ENCODE data around the gene CDK19.
"Not testable (repeated sequence)": the region's sequence is repeated elsewhere in the genome, so short reads cannot be mapped to it uniquely, and the experiment has no call there.

CDK19 gene

GRCh38 chr6:110756817-110757216 is 58.5 kb downstream of the CDK19 start:
- H3K4me3 Mint-ChIP-seq, result no peak overlapping the region
- DNase-seq (no peak), ATAC-seq (no peak)
- H3K4me1 Mint-ChIP-seq, result peaks cover 2% of the 10 kb centered on the region
- H3K27ac Mint-ChIP-seq, result no peak overlapping the region
- H3K9me3 Mint-ChIP-seq, result no peaks in the 10 kb centered on the region
- H3K36me3 Mint-ChIP-seq (ENCODE audit: low read depth), result no peaks in the 10 kb centered on the region
- no peaks in the 10 kb centered on the region for H3K27me3 Mint-ChIP-seq

GRCh38 chr6:110755411-110755834 is 59.8 kb downstream of the CDK19 start:
- Mint-ChIP-seq H3K36me3 (ENCODE audit: low read depth) (no peaks in the 10 kb centered on the region), H3K9me3 (no peaks in the 10 kb centered on the region), H3K27ac (no peak overlapping the region), H3K4me1 (peaks cover 3% of the 10 kb centered on the region), H3K4me3 (no peak overlapping the region), H3K27me3 (no peaks in the 10 kb centered on the region)
- ATAC-seq, result no peak
- no peak for DNase-seq

GRCh38 chr6:110753936-110754668 is 61.2 kb downstream of the CDK19 start:
- not testable (repeated sequence) for H3K27ac Mint-ChIP-seq; H3K27me3 Mint-ChIP-seq; H3K4me1 Mint-ChIP-seq; H3K36me3 Mint-ChIP-seq (ENCODE audit: low read depth); H3K9me3 Mint-ChIP-seq; DNase-seq; ATAC-seq; H3K4me3 Mint-ChIP-seq

GRCh38 chr6:110748453-110748852 is 66.8 kb downstream of the CDK19 start:
- Mint-ChIP-seq H3K27me3 (no peaks in the 10 kb centered on the region), H3K4me3 (no peak overlapping the region), H3K27ac (no peak overlapping the region), H3K36me3 (ENCODE audit: low read depth) (peaks cover 5% of the 10 kb centered on the region), H3K4me1 (peaks cover 4% of the 10 kb centered on the region), H3K9me3 (no peaks in the 10 kb centered on the region)
- DNase-seq, result no peak
- ATAC-seq, result no peak

- Mint-ChIP-seq H3K36me3 (ENCODE audit: low read depth) (peaks cover 21% of the 10 kb centered on the region), H3K27me3 (no peaks in the 10 kb centered on the region), H3K9me3 (peaks cover 17% of the 10 kb centered on the region), H3K27ac (no peak overlapping the region), H3K4me1 (peaks cover 4% of the 10 kb centered on the region), H3K4me3 (no peak overlapping the region)
- no peak for ATAC-seq
- no peak for DNase-seq
Measured at GRCh38 chr6:110746680-110747079, 68.6 kb downstream of the CDK19 start.

- H3K27ac Mint-ChIP-seq, result no peak overlapping the region
- H3K9me3 Mint-ChIP-seq, result peaks cover 28% of the 10 kb centered on the region
- H3K4me3 Mint-ChIP-seq, result no peak overlapping the region
- DNase-seq (no peak), ATAC-seq (no peak)
- peaks cover 31% of the 10 kb centered on the region for H3K36me3 Mint-ChIP-seq (ENCODE audit: low read depth)
- H3K27me3 Mint-ChIP-seq, result no peaks in the 10 kb centered on the region
- no peaks in the 10 kb centered on the region for H3K4me1 Mint-ChIP-seq
Measured at GRCh38 chr6:110744991-110745390, 70.3 kb downstream of the CDK19 start.

GRCh38 chr6:110742552-110742951 is 72.7 kb downstream of the CDK19 start:
- H3K27me3 Mint-ChIP-seq, H3K27ac Mint-ChIP-seq, ATAC-seq, H3K4me1 Mint-ChIP-seq, DNase-seq, H3K4me3 Mint-ChIP-seq: not testable (repeated sequence)
- H3K36me3 Mint-ChIP-seq (ENCODE audit: low read depth), result peaks cover 34% of the 10 kb centered on the region
- peaks cover 28% of the 10 kb centered on the region for H3K9me3 Mint-ChIP-seq

- H3K4me1 Mint-ChIP-seq, result no peaks in the 10 kb centered on the region
- H3K9me3 Mint-ChIP-seq, result peaks cover 28% of the 10 kb centered on the region
- peaks cover 34% of the 10 kb centered on the region for H3K36me3 Mint-ChIP-seq (ENCODE audit: low read depth)
- DNase-seq (no peak), ATAC-seq (no peak)
- H3K4me3 Mint-ChIP-seq, result no peak overlapping the region
- no peaks in the 10 kb centered on the region for H3K27me3 Mint-ChIP-seq
- H3K27ac Mint-ChIP-seq, result no peak overlapping the region
Measured at GRCh38 chr6:110741517-110741916, 73.8 kb downstream of the CDK19 start.

GRCh38 chr6:110738899-110739365 is 76.3 kb downstream of the CDK19 start:
- Mint-ChIP-seq H3K4me3 (no peak overlapping the region), H3K9me3 (peaks cover 28% of the 10 kb centered on the region), H3K36me3 (ENCODE audit: low read depth) (peaks cover 36% of the 10 kb centered on the region), H3K27me3 (no peaks in the 10 kb centered on the region), H3K27ac (no peak overlapping the region), H3K4me1 (no peaks in the 10 kb centered on the region)
- DNase-seq (no peak), ATAC-seq (no peak)

GRCh38 chr6:110735666-110736065 is 79.6 kb downstream of the CDK19 start:
- H3K27ac Mint-ChIP-seq, result no peak overlapping the region
- DNase-seq (no peak), ATAC-seq (no peak)
- no peaks in the 10 kb centered on the region for H3K4me1 Mint-ChIP-seq
- no peaks in the 10 kb centered on the region for H3K27me3 Mint-ChIP-seq
- no peak overlapping the region for H3K4me3 Mint-ChIP-seq
- H3K36me3 Mint-ChIP-seq (ENCODE audit: low read depth), result peaks cover 12% of the 10 kb centered on the region
- H3K9me3 Mint-ChIP-seq, result peaks cover 2% of the 10 kb centered on the region

GRCh38 chr6:110731898-110732297 is 83.4 kb downstream of the CDK19 start:
- H3K36me3 Mint-ChIP-seq (ENCODE audit: low read depth), result peaks cover 6% of the 10 kb centered on the region
- no peaks in the 10 kb centered on the region for H3K9me3 Mint-ChIP-seq
- no peak overlapping the region for H3K4me3 Mint-ChIP-seq
- no peaks in the 10 kb centered on the region for H3K27me3 Mint-ChIP-seq
- H3K27ac Mint-ChIP-seq, result no peak overlapping the region
- no peak for DNase-seq
- peaks cover 4% of the 10 kb centered on the region for H3K4me1 Mint-ChIP-seq
- ATAC-seq, result no peak

GRCh38 chr6:110731196-110731595 is 84.1 kb downstream of the CDK19 start:
- no peak overlapping the region for H3K4me3 Mint-ChIP-seq
- peaks cover 6% of the 10 kb centered on the region for H3K36me3 Mint-ChIP-seq (ENCODE audit: low read depth)
- no peaks in the 10 kb centered on the region for H3K27me3 Mint-ChIP-seq
- H3K27ac Mint-ChIP-seq, result no peak overlapping the region
- ATAC-seq (no peak), DNase-seq (no peak)
- no peaks in the 10 kb centered on the region for H3K9me3 Mint-ChIP-seq
- H3K4me1 Mint-ChIP-seq, result peaks cover 4% of the 10 kb centered on the region

GRCh38 chr6:110728501-110728900 is 86.8 kb downstream of the CDK19 start:
- DNase-seq, result no peak
- peak; percentile 61 for ATAC-seq
- H3K4me1 Mint-ChIP-seq, result peaks cover 4% of the 10 kb centered on the region
- no peak overlapping the region for H3K4me3 Mint-ChIP-seq
- no peaks in the 10 kb centered on the region for H3K9me3 Mint-ChIP-seq
- no peaks in the 10 kb centered on the region for H3K27me3 Mint-ChIP-seq
- H3K36me3 Mint-ChIP-seq (ENCODE audit: low read depth), result no peaks in the 10 kb centered on the region
- no peak overlapping the region for H3K27ac Mint-ChIP-seq

GRCh38 chr6:110723017-110723416 is 92.3 kb downstream of the CDK19 start:
- H3K4me1 Mint-ChIP-seq, result no peaks in the 10 kb centered on the region

GRCh38 chr6:110720066-110720465 is 95.2 kb downstream of the CDK19 start:
- Mint-ChIP-seq H3K9me3 (no peaks in the 10 kb centered on the region), H3K27me3 (no peaks in the 10 kb centered on the region), H3K36me3 (ENCODE audit: low read depth) (no peaks in the 10 kb centered on the region), H3K4me1 (no peaks in the 10 kb centered on the region), H3K4me3 (no peak overlapping the region), H3K27ac (no peak overlapping the region)
- ATAC-seq (no peak), DNase-seq (no peak)

More at GRCh38 chr6:110723017-110723416, 92.3 kb downstream of the CDK19 start:
- Mint-ChIP-seq H3K27me3 (no peaks in the 10 kb centered on the region), H3K36me3 (ENCODE audit: low read depth) (no peaks in the 10 kb centered on the region), H3K27ac (no peak overlapping the region), H3K4me3 (no peak overlapping the region), H3K9me3 (no peaks in the 10 kb centered on the region)
- ATAC-seq, result no peak
- no peak for DNase-seq

All from activated naive CD8-positive, alpha-beta T cell treated with anti-CD3 and anti-CD28 coated beads, Interleukin-2, amount 50 U/mL, for 24 hours (primary cell).